Gastrocnemius medialis (tissue), 4 donors: ENCODE measurements around the gene KCNJ1. TPM values are rescaled to one million over a fixed set of nuclear protein-coding genes. Genes with fewer than 3 reads are reported as not detected.

ENCODE experiments used
- ATAC-seq, 2 donors: fragments of 150-250 bp; one replicate each; pipeline ENCODE4 v1.9.1; 2016
- DNase-seq, 2 donors: peaks; one replicate each; pipeline ENCODE4 v3.0.0-alpha.2; 2019
- H3K27ac ChIP-seq, 4 donors: fragments of 200-600 bp; sonication (generic); 1 replicate in 1 of 4; 2 replicates in 3 of 4; pipeline ENCODE4 v1.5.1; 2016 to 2018; ENCODE audit warnings: mild to moderate bottlenecking in 2 of 4, moderate library complexity in 1 of 4
- H3K27me3 ChIP-seq, 3 donors: fragments of 200-600 bp; sonication (generic) in 2 of 3; 1 replicate in 1 of 3; 2 replicates in 2 of 3; pipeline versions ENCODE4 v1.5.1 to v1.6.0; 2016 to 2019; ENCODE audit warnings: mild to moderate bottlenecking in 1 of 3, moderate library complexity in 1 of 3
- H3K36me3 ChIP-seq, 2 donors: fragments of 200-600 bp; sonication (generic) in 1 of 2; one replicate each; pipeline ENCODE4 v1.5.1; 2017 to 2018
- H3K4me1 ChIP-seq, 2 donors: fragments of 200-600 bp; sonication (generic) in 1 of 2; one replicate each; pipeline ENCODE4 v1.5.1; 2016 to 2017; ENCODE audit warnings: mild to moderate bottlenecking in 2 of 2
- H3K4me3 ChIP-seq, 4 donors: fragments of 200-600 bp; sonication (generic) in 3 of 4; 1 replicate in 1 of 4; 2 replicates in 3 of 4; pipeline ENCODE4 v1.5.1; 2016 to 2019; ENCODE audit warnings: mild to moderate bottlenecking in 2 of 4
- H3K9me3 ChIP-seq, 3 donors: fragments of 200-600 bp; sonication (generic) in 2 of 3; 1 replicate in 1 of 3; 2 replicates in 2 of 3; pipeline ENCODE4 v1.5.1; 2016 to 2019
- CTCF ChIP-seq, 5 experiments: fragments of 450-650 bp in 3 of 5; fragments of 200-600 bp in 2 of 5; sonication (generic) in 2 of 5; IDR thresholded peaks in 4 of 5; conservative IDR thresholded peaks in 1 of 5; 1 replicate in 4 of 5; 2 replicates in 1 of 5; pipeline ENCODE4 v1.5.1; 2016 to 2019; ENCODE audit warnings: antibody characterized with exemption in 5 of 5, mild to moderate bottlenecking in 3 of 5, moderate library complexity in 3 of 5
- POLR2A ChIP-seq, 2 donors: fragments of 450-650 bp; IDR thresholded peaks; one replicate each; pipeline ENCODE4 v1.6.1; 2017; ENCODE audit warnings: antibody characterized with exemption in 2 of 2, mild to moderate bottlenecking in 2 of 2, moderate library complexity in 2 of 2
- in situ Hi-C, 4 donors: fragments of 200-750 bp; cut with MboI; loops; one replicate each; pipeline versions ENCODE4 v1.15.0 to v1.8.0; 2017; ENCODE audit warnings: low sequenced_read_pairs in 4 of 4
- intact Hi-C: fragments of 100-400 bp; cut with DNase I; formaldehyde crosslinking; loops from one replicate; pipeline ENCODE4 v1.15.1; 2023; ENCODE audit warnings: low total_unique reads
- total RNA-seq, 4 donors: library from RNA; depleted of rRNA; stranded (reverse); fragments of >200 nt; gene quantifications; one replicate each; pipeline versions ENCODE4 v1.1.0 to v1.2.3, GENCODE V29; 2016

Gene KCNJ1
- total RNA-seq, 4 donors from 2014 or later, result 3.1 TPM; not detected in 3

GRCh38 chr11:128894685-128895084 is 27.6 kb upstream of the KCNJ1 start:
- TF ChIP-seq CTCF (IDR thresholded peaks at IDR 0.05 in 4 of 5, conservative IDR thresholded peaks at IDR 0.05 in 1 of 5), result no peak
- no peak for TF ChIP-seq POLR2A (IDR thresholded peaks at IDR 0.05)
- DNase-seq, result no peak
- no peak overlapping the region for H3K27ac ChIP-seq
- peaks cover 0 to 7% of the 10 kb centered on the region in 2 donors for H3K4me1 ChIP-seq
- no peak overlapping the region for H3K4me3 ChIP-seq
- ATAC-seq, result no peak
- H3K36me3 ChIP-seq, result no peaks in the 10 kb centered on the region
- H3K9me3 ChIP-seq, result no peaks in the 10 kb centered on the region
- H3K27me3 ChIP-seq, result peaks cover 9 to 18% (median 18%) of the 10 kb centered on the region in 3 donors
- intact Hi-C loops (no loop called here), in situ Hi-C loops (loop anchor here in 1 of 4 donors (25.0 kb wide), 1 partner anchor 443 kb away; no protein-coding TSS in a partner anchor)

- intact Hi-C loops (no loop called here), in situ Hi-C loops (loop anchor here in 1 of 4 donors (25.0 kb wide), 1 partner anchor 443 kb away; no protein-coding TSS in a partner anchor)
- no peak overlapping the region for H3K27ac ChIP-seq
- no peak for TF ChIP-seq CTCF (IDR thresholded peaks at IDR 0.05 in 4 of 5, conservative IDR thresholded peaks at IDR 0.05 in 1 of 5)
- TF ChIP-seq POLR2A (IDR thresholded peaks at IDR 0.05), result no peak
- H3K4me3 ChIP-seq, result no peak overlapping the region
- no peaks in the 10 kb centered on the region for H3K36me3 ChIP-seq
- DNase-seq, result no peak
- no peak for ATAC-seq
- no peaks in the 10 kb centered on the region for H3K9me3 ChIP-seq
- peaks cover 9 to 22% (median 22%) of the 10 kb centered on the region in 3 donors for H3K27me3 ChIP-seq
- H3K4me1 ChIP-seq, result peaks cover 0 to 7% of the 10 kb centered on the region in 2 donors
These were observed 27.2 kb upstream of the KCNJ1 start for GRCh38 chr11:128894286-128894681.

- Histone ChIP-seq H3K4me1 (peaks cover 0 to 7% of the 10 kb centered on the region in 2 donors), H3K4me3 (no peak overlapping the region), H3K36me3 (no peaks in the 10 kb centered on the region), H3K27me3 (peaks cover 9 to 27% (median 22%) of the 10 kb centered on the region in 3 donors), H3K27ac (no peak overlapping the region), H3K9me3 (no peaks in the 10 kb centered on the region)
- ATAC-seq (no peak), DNase-seq (no peak)
- intact Hi-C loops, result no loop called here
- in situ Hi-C loops, result loop anchor here in 1 of 4 donors (25.0 kb wide), 1 partner anchor 444 kb away; no protein-coding TSS in a partner anchor
- TF ChIP-seq POLR2A (IDR thresholded peaks at IDR 0.05) (no peak), CTCF (IDR thresholded peaks at IDR 0.05 in 4 of 5, conservative IDR thresholded peaks at IDR 0.05 in 1 of 5) (no peak)
These were observed 26.6 kb upstream of the KCNJ1 start for GRCh38 chr11:128893578-128894285.

- in situ Hi-C loops (loop anchor here in 1 of 4 donors (25.0 kb wide), 1 partner anchor 444 kb away; no protein-coding TSS in a partner anchor), intact Hi-C loops (no loop called here)
- TF ChIP-seq CTCF (IDR thresholded peaks at IDR 0.05 in 4 of 5, conservative IDR thresholded peaks at IDR 0.05 in 1 of 5), result no peak
- peaks cover 0 to 7% of the 10 kb centered on the region in 2 donors for H3K4me1 ChIP-seq
- ATAC-seq (no peak), DNase-seq (no peak)
- H3K36me3 ChIP-seq, result no peaks in the 10 kb centered on the region
- no peak overlapping the region for H3K4me3 ChIP-seq
- peaks cover 9 to 33% (median 22%) of the 10 kb centered on the region in 3 donors for H3K27me3 ChIP-seq
- H3K27ac ChIP-seq, result no peak overlapping the region
- H3K9me3 ChIP-seq, result no peaks in the 10 kb centered on the region
These were observed 25.9 kb upstream of the KCNJ1 start for GRCh38 chr11:128892866-128893565.
